ENCODE measurements around the gene EMD.

GRCh38 chrX:154363706-154364439, 15.2 kb upstream of the EMD start:
- TF ChIP-seq POLR2A (IDR thresholded peaks at IDR 0.05) (no peak), CTCF (IDR thresholded peaks at IDR 0.05) (no peak)
